ENCODE data around the gene PDLIM1. TPM values are rescaled to one million over a fixed set of nuclear protein-coding genes. Genes with fewer than 3 reads are reported as not detected.

The PDLIM1 gene
- polyA plus RNA-seq, 1 donor (not counting 4 experiments of a cell fraction or from before 2014, with no cell fraction given), result 298 TPM

DNA sequence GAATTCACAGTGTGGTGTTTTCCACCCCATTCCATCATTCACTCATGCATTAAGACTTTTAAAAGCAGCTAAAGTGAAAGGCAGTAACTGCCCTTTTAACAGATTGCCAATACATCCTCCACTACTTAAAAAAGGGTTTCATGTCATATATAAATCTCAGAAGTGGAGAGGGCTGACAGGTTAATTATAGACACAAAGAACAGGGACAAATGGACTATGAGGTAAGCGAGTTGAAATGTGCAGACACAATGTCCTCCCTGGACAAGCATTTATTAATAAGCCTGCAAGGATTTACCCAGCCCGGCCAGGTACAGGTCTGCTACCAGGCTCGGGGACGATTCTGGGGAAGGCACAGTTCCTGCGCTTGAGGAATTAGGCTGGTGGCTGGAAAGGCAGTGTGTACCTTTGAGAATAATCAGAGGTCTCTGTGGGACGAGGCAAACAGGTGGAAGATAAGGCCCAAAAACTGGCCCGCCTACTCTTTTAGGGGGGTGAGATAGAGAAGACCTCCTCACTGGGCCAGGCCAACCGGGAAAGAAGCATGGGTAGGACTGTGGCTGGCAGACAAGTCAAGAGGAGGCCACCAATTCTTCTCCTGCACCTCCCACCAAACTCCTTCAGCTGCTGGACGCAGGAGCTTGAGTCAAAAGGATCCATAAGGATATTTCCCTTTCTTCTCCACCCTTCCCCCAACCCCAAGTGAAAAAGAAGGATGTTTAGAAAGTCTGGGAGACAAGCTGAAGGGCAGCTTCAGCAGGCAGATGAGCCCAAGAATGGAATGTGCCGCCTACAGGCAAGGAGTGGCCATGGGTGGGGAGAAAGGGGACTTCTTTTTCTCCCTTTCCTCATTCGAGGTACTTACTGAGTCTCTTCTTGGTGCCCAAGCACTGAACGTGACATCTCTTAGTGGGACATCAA, 1.5 kb downstream of the PDLIM1 start:
- no peaks in the 10 kb centered on the region for H3K9me3 ChIP-seq (ENCODE audit: control insufficient read depth, low read depth, low read length)
- H3K9ac ChIP-seq (ENCODE audit: control insufficient read depth, extremely low read depth, insufficient read depth, low read length), result peak overlapping the region; percentile 85
- peak overlapping the region; percentile 84 for H3K27ac ChIP-seq (ENCODE audit: control insufficient read depth, insufficient read depth, low read length)
- peaks cover 65% of the 10 kb centered on the region for H3K79me2 ChIP-seq (ENCODE audit: control insufficient read depth, insufficient read depth, low read length)
- H3K36me3 ChIP-seq (ENCODE audit: control insufficient read depth in 2 of 2, extremely low read depth in 1 of 2, insufficient read depth in 2 of 2, low read length in 2 of 2), result peaks cover 5 to 10% of the 10 kb centered on the region in 2 experiments
- peaks cover 35% of the 10 kb centered on the region for H3K4me1 ChIP-seq (ENCODE audit: control insufficient read depth, extremely low read depth, insufficient read depth, low read length)
- H2AFZ ChIP-seq (ENCODE audit: control insufficient read depth, low read length), result no peak overlapping the region
- dilution Hi-C loops (cut with MboI; ENCODE audit: extremely low pct_ligation_motif_present, low sequenced_read_pairs), result no loop called here
- peak overlapping the region; percentile 70 to 97 (median 74) for H3K4me3 ChIP-seq (ENCODE audit: control insufficient read depth in 2 of 3, extremely low read depth in 1 of 3, insufficient read depth in 2 of 3, low read depth in 1 of 3, low read length in 3 of 3)
- H4K20me1 ChIP-seq (ENCODE audit: control insufficient read depth, extremely low read depth, insufficient read depth, low read length), result peaks cover 16% of the 10 kb centered on the region
- H3K9me1 ChIP-seq (ENCODE audit: control insufficient read depth, extremely low read depth, insufficient read depth, low read length), result peaks cover 4% of the 10 kb centered on the region
- H3K27me3 ChIP-seq (ENCODE audit: control insufficient read depth, extremely low read depth, insufficient read depth, low read length), result no peaks in the 10 kb centered on the region
- no peak for TF ChIP-seq EZH2 (IDR thresholded peaks at IDR 0.05; ENCODE audit: low read length)
- TF ChIP-seq, protein P1, sequence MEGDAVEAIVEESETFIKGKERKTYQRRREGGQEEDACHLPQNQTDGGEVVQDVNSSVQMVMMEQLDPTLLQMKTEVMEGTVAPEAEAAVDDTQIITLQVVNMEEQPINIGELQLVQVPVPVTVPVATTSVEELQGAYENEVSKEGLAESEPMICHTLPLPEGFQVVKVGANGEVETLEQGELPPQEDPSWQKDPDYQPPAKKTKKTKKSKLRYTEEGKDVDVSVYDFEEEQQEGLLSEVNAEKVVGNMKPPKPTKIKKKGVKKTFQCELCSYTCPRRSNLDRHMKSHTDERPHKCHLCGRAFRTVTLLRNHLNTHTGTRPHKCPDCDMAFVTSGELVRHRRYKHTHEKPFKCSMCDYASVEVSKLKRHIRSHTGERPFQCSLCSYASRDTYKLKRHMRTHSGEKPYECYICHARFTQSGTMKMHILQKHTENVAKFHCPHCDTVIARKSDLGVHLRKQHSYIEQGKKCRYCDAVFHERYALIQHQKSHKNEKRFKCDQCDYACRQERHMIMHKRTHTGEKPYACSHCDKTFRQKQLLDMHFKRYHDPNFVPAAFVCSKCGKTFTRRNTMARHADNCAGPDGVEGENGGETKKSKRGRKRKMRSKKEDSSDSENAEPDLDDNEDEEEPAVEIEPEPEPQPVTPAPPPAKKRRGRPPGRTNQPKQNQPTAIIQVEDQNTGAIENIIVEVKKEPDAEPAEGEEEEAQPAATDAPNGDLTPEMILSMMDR (optimal IDR thresholded peaks at IDR 0.05 in 1 of 3, IDR thresholded peaks at IDR 0.05 in 1 of 3, conservative IDR thresholded peaks at IDR 0.05 in 1 of 3; ENCODE audit: extremely low read depth in 1 of 3, insufficient read depth in 2 of 3, low read length in 3 of 3), result peak; percentile 18 to 44 (median 31)
- peak overlapping the region; percentile 99 for H3K4me2 ChIP-seq (ENCODE audit: control insufficient read depth, extremely low read depth, insufficient read depth, low read depth, low read length)
- FAIRE-seq (peak; percentile 34), DNase-seq (ENCODE audit: low read depth, low spot score) (no peak)

DNA sequence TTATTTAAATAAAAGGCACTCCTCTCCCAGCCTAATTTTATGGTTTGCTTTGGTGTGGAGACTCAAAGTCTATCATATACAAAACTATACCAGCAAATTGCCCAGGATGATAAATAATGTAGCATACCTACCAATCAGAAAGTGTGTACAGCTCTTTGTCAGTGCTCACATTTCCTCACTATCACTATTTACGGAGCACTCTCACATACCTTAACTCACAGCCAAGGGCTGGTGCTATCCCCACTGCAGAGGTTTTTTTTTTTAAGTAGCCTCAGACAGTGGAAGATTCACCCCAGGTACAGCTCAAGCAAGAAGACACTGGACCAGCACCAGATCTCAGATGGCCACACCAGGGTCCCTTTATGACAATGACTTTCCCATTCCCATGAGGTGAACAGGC, 2.5 kb downstream of the PDLIM1 start:
- H3K9me1 ChIP-seq (ENCODE audit: control insufficient read depth, extremely low read depth, insufficient read depth, low read length), result peaks cover 4% of the 10 kb centered on the region
- H3K79me2 ChIP-seq (ENCODE audit: control insufficient read depth, insufficient read depth, low read length), result peaks cover 75% of the 10 kb centered on the region
- H3K4me2 ChIP-seq (ENCODE audit: control insufficient read depth, extremely low read depth, insufficient read depth, low read depth, low read length), result peak overlapping the region; percentile 99
- H4K20me1 ChIP-seq (ENCODE audit: control insufficient read depth, extremely low read depth, insufficient read depth, low read length), result peaks cover 16% of the 10 kb centered on the region
- H2AFZ ChIP-seq (ENCODE audit: control insufficient read depth, low read length), result no peak overlapping the region
- peaks cover 35% of the 10 kb centered on the region for H3K4me1 ChIP-seq (ENCODE audit: control insufficient read depth, extremely low read depth, insufficient read depth, low read length)
- no peak for FAIRE-seq
- no peaks in the 10 kb centered on the region for H3K9me3 ChIP-seq (ENCODE audit: control insufficient read depth, low read depth, low read length)
- no peak for DNase-seq (ENCODE audit: low read depth, low spot score)
- H3K36me3 ChIP-seq (ENCODE audit: control insufficient read depth in 2 of 2, extremely low read depth in 1 of 2, insufficient read depth in 2 of 2, low read length in 2 of 2), result peaks cover 5 to 10% of the 10 kb centered on the region in 2 experiments
- TF ChIP-seq, protein P1 (optimal IDR thresholded peaks at IDR 0.05 in 1 of 3, IDR thresholded peaks at IDR 0.05 in 1 of 3, conservative IDR thresholded peaks at IDR 0.05 in 1 of 3; ENCODE audit: extremely low read depth in 1 of 3, insufficient read depth in 2 of 3, low read length in 3 of 3), result no peak
- TF ChIP-seq EZH2 (IDR thresholded peaks at IDR 0.05; ENCODE audit: low read length), result no peak
- H3K9ac ChIP-seq (ENCODE audit: control insufficient read depth, extremely low read depth, insufficient read depth, low read length), result peak overlapping the region; percentile 85
- dilution Hi-C loops (cut with MboI; ENCODE audit: extremely low pct_ligation_motif_present, low sequenced_read_pairs), result no loop called here
- peak overlapping the region; percentile 84 for H3K27ac ChIP-seq (ENCODE audit: control insufficient read depth, insufficient read depth, low read length)
- H3K27me3 ChIP-seq (ENCODE audit: control insufficient read depth, extremely low read depth, insufficient read depth, low read length), result no peaks in the 10 kb centered on the region
- peak overlapping the region; percentile 70 to 97 (median 74) for H3K4me3 ChIP-seq (ENCODE audit: control insufficient read depth in 2 of 3, extremely low read depth in 1 of 3, insufficient read depth in 2 of 3, low read depth in 1 of 3, low read length in 3 of 3)

Data from keratinocyte (primary cell).